ENCODE results near the gene ANGPTL2. TPM values are rescaled to one million over a fixed set of nuclear protein-coding genes. Genes with fewer than 3 reads are reported as not detected.

Gene ANGPTL2
- total RNA-seq, 1 experiment from 2014 or later: 0.08 TPM

DNA sequence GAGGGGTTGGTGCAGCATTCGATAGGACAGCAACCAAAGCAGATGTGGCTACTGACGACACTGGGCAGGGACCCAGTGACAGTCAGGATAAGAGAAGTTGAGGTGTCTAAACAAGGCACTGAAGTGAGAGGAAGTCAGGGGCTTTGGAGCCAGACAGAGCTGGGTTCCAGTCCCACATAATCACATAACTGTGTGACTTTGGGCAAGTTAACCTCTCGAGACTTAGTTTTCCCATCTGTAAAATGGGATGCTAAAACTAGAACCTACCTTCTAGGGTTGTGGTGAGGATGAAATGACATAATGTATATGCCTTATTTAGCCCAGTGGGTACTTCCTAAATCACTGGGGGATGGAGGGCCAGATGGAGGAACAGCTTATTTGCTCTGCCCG, 3.1 kb downstream of the ANGPTL2 start:
- no peak for DNase-seq (ENCODE audit: low spot score)

DNA sequence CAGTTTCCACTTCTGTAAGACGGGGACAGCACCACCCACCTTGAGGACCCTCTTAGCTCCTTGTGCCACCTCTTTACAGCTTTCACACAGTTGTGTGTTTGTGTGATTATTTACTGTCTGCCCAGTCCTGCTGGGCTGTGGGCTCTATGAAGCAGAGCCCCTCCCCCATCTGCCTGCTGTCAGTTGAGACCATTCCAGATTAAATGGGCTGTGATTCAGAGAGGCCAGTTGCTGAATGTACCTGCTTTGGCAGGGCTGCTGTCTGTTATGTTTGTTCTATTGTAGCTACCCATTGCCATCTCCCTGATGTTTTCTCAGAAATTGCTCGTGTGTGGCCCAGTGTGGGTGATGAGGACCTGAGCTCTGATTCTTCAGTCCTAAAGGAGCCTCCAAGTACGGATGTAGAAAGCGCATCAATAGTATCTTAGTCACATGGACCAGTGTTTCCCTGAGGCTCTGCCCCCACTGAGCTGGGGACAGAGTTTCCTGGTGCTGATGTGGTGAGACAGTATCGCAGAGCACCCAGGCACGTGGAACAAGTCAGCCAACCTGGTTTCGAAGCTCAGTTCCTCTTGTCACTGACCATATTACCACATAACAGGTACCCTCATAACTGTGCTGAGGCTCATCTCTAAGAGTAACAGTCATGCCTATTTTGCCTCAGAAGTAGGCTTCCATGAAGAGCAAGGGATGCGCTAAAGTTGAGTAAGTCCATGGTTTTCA, 3.7 kb downstream of the ANGPTL2 start:
- no peak for DNase-seq (ENCODE audit: low spot score)

DNA sequence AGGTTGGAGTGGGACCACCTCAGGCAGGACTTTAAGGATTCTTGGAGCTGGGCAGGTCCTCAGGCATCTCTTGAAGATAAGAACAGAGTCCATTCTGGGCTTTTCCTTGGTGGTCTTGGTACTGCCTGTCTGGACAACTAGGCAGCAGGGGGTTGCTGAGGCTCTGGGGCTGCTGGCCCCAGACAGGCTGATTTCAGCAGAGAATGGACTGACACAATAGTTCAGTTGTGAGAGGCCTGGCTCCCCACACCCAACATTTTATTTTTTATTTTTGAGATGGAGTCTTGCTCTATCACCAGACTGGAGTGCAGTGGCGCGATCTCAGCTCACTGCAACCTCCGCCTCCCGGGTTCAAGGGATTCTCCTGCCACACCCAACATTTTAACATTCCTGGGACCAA, 4.6 kb downstream of the ANGPTL2 start:
- DNase-seq (ENCODE audit: low spot score): no peak

DNA sequence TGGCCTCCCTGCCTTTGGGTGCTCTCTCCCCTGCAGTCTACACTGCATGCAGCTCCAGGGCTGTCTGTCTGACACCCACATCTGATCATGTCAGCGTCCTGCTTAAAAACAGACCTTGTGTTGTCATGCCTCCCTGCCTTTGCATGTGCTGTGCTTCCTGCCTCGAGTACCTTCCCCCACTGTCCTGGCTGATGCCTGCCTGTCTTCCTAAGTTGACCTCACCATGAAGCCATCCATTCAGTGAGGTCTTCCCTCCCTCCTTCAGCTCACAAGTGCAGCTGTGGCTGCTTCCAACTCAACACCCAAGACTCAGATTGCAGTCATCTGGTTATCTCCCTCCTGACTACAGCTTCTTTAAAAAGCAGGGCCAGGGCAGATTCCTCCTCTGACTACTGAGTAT, 5.5 kb downstream of the ANGPTL2 start:
- no peak for DNase-seq (ENCODE audit: low spot score)

- no peak for DNase-seq (ENCODE audit: low spot score)
Observed at GRCh38 chr9:127116088-127116726, 6.2 kb downstream of the ANGPTL2 start.

- no peak for DNase-seq (ENCODE audit: low spot score)
Observed at GRCh38 chr9:127114606-127115005, 7.8 kb downstream of the ANGPTL2 start.

- DNase-seq (ENCODE audit: low spot score): no peak
Observed at GRCh38 chr9:127113191-127113972, 9.1 kb downstream of the ANGPTL2 start.

GRCh38 chr9:127112735-127113161, 9.7 kb downstream of the ANGPTL2 start:
- DNase-seq (ENCODE audit: low spot score): no peak

DNA sequence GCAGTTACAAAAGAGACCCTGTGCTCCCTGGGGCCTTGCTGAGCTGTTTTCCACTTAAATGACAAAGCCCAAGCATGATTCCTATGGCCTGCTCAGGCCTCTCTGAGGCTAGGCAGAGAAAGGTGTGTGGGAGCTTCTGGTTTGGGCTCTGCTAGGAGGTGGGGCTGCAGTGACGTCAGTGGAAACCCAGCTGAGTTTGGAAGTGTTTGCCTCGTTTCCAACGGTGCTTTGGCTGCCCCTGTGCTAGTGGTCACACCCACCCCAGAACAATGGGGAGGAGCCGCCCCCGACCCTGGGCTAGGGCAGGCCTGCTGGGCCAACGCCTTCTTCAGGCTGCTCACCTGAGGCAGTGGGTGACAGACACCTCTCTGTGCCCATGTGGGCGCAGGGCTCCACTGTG, 10.4 kb downstream of the ANGPTL2 start:
- DNase-seq (ENCODE audit: low spot score): no peak

- DNase-seq (ENCODE audit: low spot score): no peak
Observed at GRCh38 chr9:127109212-127109711, 13.2 kb downstream of the ANGPTL2 start.

GRCh38 chr9:127107929-127108876, 14.2 kb downstream of the ANGPTL2 start:
- no peak for DNase-seq (ENCODE audit: low spot score)

DNA sequence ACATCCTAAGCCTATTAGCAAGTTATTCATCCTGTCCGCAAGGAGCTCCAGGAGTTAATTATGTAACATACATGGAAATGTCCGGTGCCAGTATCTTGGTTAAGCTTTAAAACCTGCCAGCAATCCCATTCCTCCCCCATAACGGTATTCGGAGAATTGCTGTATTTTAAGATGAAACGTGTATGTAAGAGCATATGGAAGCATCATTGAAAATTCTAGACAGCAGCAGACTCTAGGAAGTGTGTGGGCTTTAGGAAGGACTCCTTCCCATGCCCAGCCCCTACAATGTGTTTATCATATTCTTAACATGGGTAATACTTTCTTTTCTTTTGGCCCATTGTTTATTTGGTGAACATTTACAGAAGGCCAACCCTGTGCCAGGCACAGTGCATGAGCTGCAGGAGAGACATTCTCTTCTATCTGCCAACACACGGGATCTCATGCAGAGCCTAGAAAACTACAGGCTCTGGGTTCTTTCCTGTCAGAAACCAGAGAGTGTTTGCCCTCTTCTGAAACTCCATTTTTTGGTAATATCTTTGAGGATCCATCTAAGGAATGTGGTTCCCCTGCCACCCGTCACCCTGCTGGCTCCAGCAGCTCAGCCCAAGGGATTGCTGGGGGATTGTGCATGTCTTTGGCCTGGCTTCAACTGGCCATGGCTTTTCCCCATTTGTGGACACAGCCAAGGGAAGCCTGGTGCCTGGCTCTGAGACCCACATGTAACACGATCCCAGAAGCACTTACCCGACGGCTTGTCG, 15.1 kb downstream of the ANGPTL2 start:
- no peak for DNase-seq (ENCODE audit: low spot score)

GRCh38 chr9:127106466-127106855, 16.0 kb downstream of the ANGPTL2 start:
- DNase-seq (ENCODE audit: low spot score): no peak

DNA sequence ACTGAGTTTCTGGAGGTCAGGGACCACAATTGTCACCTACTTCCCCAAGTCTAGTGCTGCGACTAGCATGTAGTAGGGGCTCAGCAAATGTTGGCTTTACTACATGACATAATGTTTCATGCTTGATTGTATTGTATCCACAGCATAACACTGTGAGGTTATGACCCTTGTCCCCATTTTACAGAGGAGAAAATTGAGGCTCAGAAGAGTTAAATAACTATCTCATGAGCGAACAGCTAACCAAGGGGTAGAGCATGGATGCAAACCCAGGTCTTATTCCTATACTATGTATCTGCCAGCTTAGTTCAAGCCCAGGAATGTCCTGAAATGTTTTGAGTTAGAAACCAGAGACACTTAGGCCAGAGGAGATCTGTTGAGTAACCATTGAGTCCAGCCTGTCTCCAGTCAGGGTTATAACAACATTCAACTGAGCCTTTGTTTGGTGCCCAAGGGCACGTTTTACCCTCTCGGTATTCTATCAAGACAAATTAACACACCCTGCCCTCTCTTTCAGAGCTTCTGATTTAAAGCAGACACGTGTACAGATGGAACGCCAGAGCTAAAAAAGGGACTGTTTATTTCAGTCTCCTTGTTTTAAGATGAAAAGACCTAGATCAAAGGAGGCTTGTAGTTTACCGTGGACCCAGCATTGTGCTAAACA, 16.5 kb downstream of the ANGPTL2 start:
- no peak for DNase-seq (ENCODE audit: low spot score)

- DNase-seq (ENCODE audit: low spot score): no peak
Observed at GRCh38 chr9:127104581-127105311, 17.7 kb downstream of the ANGPTL2 start.

- no peak for DNase-seq (ENCODE audit: low spot score)
Observed at GRCh38 chr9:127102788-127103187, 19.6 kb downstream of the ANGPTL2 start.

- no peak for DNase-seq (ENCODE audit: low spot score)
Observed at GRCh38 chr9:127102176-127102575, 20.3 kb downstream of the ANGPTL2 start.

DNA sequence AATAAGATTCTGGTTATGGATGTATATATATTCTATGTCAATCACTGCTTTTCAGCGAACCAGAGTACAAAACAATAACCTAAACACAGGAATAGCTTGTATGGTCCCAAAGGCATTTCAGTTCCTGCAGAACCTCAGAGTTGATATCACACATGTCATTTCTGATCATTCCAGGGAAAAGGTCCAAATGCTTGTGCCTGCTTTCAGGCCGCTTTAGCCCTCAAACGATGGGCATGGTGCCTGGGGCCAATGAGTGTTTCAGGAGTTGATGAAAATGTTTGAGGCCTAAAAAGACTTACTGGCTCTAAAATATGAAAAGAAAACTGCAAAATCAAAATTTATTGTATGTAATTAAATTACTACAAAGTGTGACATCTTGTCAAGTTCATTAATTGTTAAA, 22.8 kb downstream of the ANGPTL2 start:
- DNase-seq (ENCODE audit: low spot score): no peak

DNA sequence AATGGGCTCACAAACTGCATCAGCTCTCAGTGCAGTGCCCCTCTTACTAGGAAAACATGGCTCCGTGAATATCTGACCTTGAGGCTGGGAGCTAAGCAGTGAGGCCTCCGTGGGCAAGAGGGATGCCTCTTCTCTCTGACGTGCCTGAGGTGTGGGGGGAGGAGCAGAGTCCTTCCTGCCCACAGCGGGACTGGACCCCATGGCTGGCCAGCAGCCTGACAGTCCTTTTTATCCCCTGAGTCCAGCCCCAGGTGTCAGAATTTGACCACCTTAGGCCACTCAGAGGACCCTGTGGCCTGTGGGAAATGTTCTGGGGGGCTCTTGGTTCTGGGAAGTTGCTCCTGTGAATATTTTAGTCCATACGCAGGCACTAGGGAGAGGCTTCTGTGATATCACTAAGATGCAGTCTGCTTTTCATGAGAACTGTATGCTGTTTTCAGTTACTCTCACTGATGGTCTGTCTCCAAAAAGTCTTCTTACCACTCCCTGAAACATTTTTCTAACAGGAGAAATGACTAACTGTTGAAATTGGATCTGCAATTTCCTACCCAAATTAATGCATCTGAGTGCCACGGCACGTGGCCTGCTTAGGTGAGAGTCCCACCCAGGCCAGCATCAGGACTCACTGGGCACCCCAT, 23.4 kb downstream of the ANGPTL2 start:
- DNase-seq (ENCODE audit: low spot score): no peak

All from HT-29 (cell line).